IMR-90 (cell line): ENCODE measurements around the gene BBS7. TPM values are rescaled to one million over a fixed set of nuclear protein-coding genes. Genes with fewer than 3 reads are reported as not detected.

Experiments used
- ATAC-seq: fragments of 200-7000 bp; cut with Tn5 transposase; 2 replicates; pipeline ENCODE4 v1.9.1; 2020; ENCODE audit warnings: low read depth, mild to moderate bottlenecking, moderate library complexity
- BruUV-seq: library from RNA; stranded (reverse); fragments of 400-500 nt; replicated peaks from 2 replicates; lab custom pipeline; 2021; lab: Mats Ljungman, UMichigan
- CTCF ChIA-PET: fragments of 300-600 bp; formaldehyde crosslinking; extraction: SDS; loops from one replicate; lab custom pipeline; 2021; ENCODE audit warnings: antibody characterized with exemption; lab: Yijun Ruan, JAX
- POLR2A ChIA-PET: fragments of 300-600 bp; sonication (Branson Sonifier 250); formaldehyde crosslinking; loops from one replicate; lab custom pipeline; 2022; ENCODE audit warnings: antibody characterized with exemption; ENCODE audit not compliant: unreplicated experiment; lab: Charles Lee
- DNase-seq: peaks from one replicate; pipeline ENCODE4 v3.0.0; 2013
- H2AFZ ChIP-seq: replicated peaks from 2 replicates; pipeline ENCODE3; 2013; ENCODE audit warnings: low read length, mild to moderate bottlenecking; ENCODE audit not compliant: poor library complexity
- H2AK5ac ChIP-seq: 2 replicates; pipeline ENCODE4 v1.6.1; 2013; ENCODE audit warnings: low read depth, low read length, inconsistent platforms
- H2AK9ac ChIP-seq: replicated peaks from 2 replicates; pipeline ENCODE3; 2013; ENCODE audit warnings: mild to moderate bottlenecking, low read depth, low read length, moderate library complexity; ENCODE audit not compliant: poor library complexity
- H2BK120ac ChIP-seq: 2 replicates; pipeline ENCODE4 v1.6.1; 2013; ENCODE audit warnings: low read depth, low read length, inconsistent platforms
- H2BK15ac ChIP-seq: 3 replicates; pipeline ENCODE4 v1.6.1; 2013; ENCODE audit warnings: low read depth, low read length, inconsistent platforms
- H2BK20ac ChIP-seq: 2 replicates; pipeline ENCODE4 v1.6.1; 2013; ENCODE audit warnings: low read depth, mild to moderate bottlenecking, inconsistent platforms, low read length, moderate library complexity
- H2BK5ac ChIP-seq: 2 replicates; pipeline ENCODE4 v1.6.1; 2013; ENCODE audit warnings: mild to moderate bottlenecking, low read depth, low read length, inconsistent platforms; ENCODE audit not compliant: poor library complexity, severe bottlenecking
- H3K14ac ChIP-seq: replicated peaks from 2 replicates; pipeline ENCODE4 v1.6.1; 2013; ENCODE audit warnings: low read depth, low read length, inconsistent platforms
- H3K18ac ChIP-seq: 2 replicates; pipeline ENCODE4 v1.6.1; 2013; ENCODE audit warnings: low read depth, low read length, control low read depth
- H3K23ac ChIP-seq: 2 replicates; pipeline ENCODE4 v1.6.1; 2013; ENCODE audit warnings: low read depth, low read length, inconsistent platforms
- H3K27ac ChIP-seq: 2 replicates; pipeline ENCODE4 v1.5.1; 2013; ENCODE audit warnings: mild to moderate bottlenecking, control low read depth, low read length; ENCODE audit not compliant: insufficient read depth
- H3K27me3 ChIP-seq: 2 replicates; pipeline ENCODE4 v1.6.1; 2013; ENCODE audit warnings: low read length; ENCODE audit not compliant: control insufficient read depth, insufficient read depth
- H3K36me3 ChIP-seq: 2 replicates; pipeline ENCODE4 v1.6.1; 2013; ENCODE audit warnings: low read length, mixed read lengths; ENCODE audit not compliant: control insufficient read depth, insufficient read depth
- H3K4ac ChIP-seq: 2 replicates; pipeline ENCODE4 v1.6.1; 2013; ENCODE audit warnings: low read depth, low read length, inconsistent platforms
- H3K4me1 ChIP-seq: 2 replicates; pipeline ENCODE4 v1.6.1; 2013; ENCODE audit warnings: low read length, mixed read lengths; ENCODE audit not compliant: control insufficient read depth, insufficient read depth
- H3K4me2 ChIP-seq: 2 replicates; pipeline ENCODE4 v1.6.1; 2013; ENCODE audit warnings: low read depth, mild to moderate bottlenecking, control low read depth, low read length, moderate library complexity
- H3K4me3 ChIP-seq: 2 replicates; pipeline ENCODE4 v1.5.1; 2013; ENCODE audit warnings: low read depth, mild to moderate bottlenecking, control low read depth, low read length, moderate library complexity; ENCODE audit not compliant: insufficient read depth
- H3K56ac ChIP-seq: 2 replicates; pipeline ENCODE4 v1.6.1; 2013; ENCODE audit warnings: low read length, inconsistent platforms; ENCODE audit not compliant: insufficient read depth; ENCODE audit errors: extremely low read depth
- H3K79me1 ChIP-seq, 2 experiments: 2 replicates each; pipeline ENCODE4 v1.6.1; 2013; ENCODE audit warnings: low read length in 2 of 2, inconsistent platforms in 1 of 2, low read depth in 1 of 2
- H3K9ac ChIP-seq: 2 replicates; pipeline ENCODE4 v1.6.1; 2013; ENCODE audit warnings: low read depth, low read length, control low read depth
- H3K9me1 ChIP-seq: 2 replicates; pipeline ENCODE4 v1.6.1; 2013; ENCODE audit warnings: low read length, inconsistent platforms; ENCODE audit not compliant: insufficient read depth
- H3K9me3 ChIP-seq: 2 replicates; pipeline ENCODE4 v1.6.1; 2013; ENCODE audit warnings: low read length; ENCODE audit not compliant: control insufficient read depth, insufficient read depth
- H4K20me1 ChIP-seq: 2 replicates; pipeline ENCODE4 v1.6.1; 2013; ENCODE audit warnings: low read length, inconsistent platforms; ENCODE audit not compliant: insufficient read depth
- H4K5ac ChIP-seq: 2 replicates; pipeline ENCODE4 v1.6.1; 2013; ENCODE audit warnings: mild to moderate bottlenecking, low read depth, low read length, control low read depth
- H4K8ac ChIP-seq, 2 experiments: 2 replicates each; pipeline ENCODE4 v1.6.1; 2013; ENCODE audit warnings: low read depth in 2 of 2, low read length in 2 of 2, control low read depth in 1 of 2, inconsistent platforms in 1 of 2
- H4K91ac ChIP-seq: 2 replicates; pipeline ENCODE4 v1.6.1; 2013; ENCODE audit warnings: low read depth, low read length, inconsistent platforms; ENCODE audit not compliant: insufficient read depth
- BHLHE40 ChIP-seq: fragments of 150-350 bp; IDR thresholded peaks from 2 replicates; pipeline ENCODE4 v1.6.1; 2016; ENCODE audit warnings: mild to moderate bottlenecking, low read depth, low read length
- CHD1 ChIP-seq: IDR thresholded peaks from 2 replicates; pipeline ENCODE4 v1.6.1; 2012; ENCODE audit warnings: low read depth, low read length, improper control_type of control experiment
- MAZ ChIP-seq: IDR thresholded peaks from 2 replicates; pipeline ENCODE4 v1.6.1; 2012; ENCODE audit warnings: low read depth, mild to moderate bottlenecking, low read length, improper control_type of control experiment, moderate library complexity, borderline replicate concordance
- MXI1 ChIP-seq: IDR thresholded peaks from 2 replicates; pipeline ENCODE4 v1.6.1; 2012; ENCODE audit warnings: low read depth, mild to moderate bottlenecking, low read length, moderate library complexity, borderline replicate concordance
- NFE2L2 ChIP-seq: fragments of 150-350 bp; IDR thresholded peaks from 2 replicates; pipeline ENCODE4 v1.6.1; 2016; ENCODE audit warnings: low read depth, mild to moderate bottlenecking, low read length
- POLR2A ChIP-seq: IDR thresholded peaks from 2 replicates; pipeline ENCODE4 v1.6.1; 2012; ENCODE audit warnings: mild to moderate bottlenecking, low read depth, low read length
- RCOR1 ChIP-seq: IDR thresholded peaks from 2 replicates; pipeline ENCODE4 v1.6.1; 2012; ENCODE audit warnings: mild to moderate bottlenecking, low read length, improper control_type of control experiment; ENCODE audit not compliant: insufficient replicate concordance
- RFX5 ChIP-seq: IDR thresholded peaks from 2 replicates; pipeline ENCODE4 v1.8.0; 2012; ENCODE audit warnings: low read depth, mild to moderate bottlenecking, low read length, moderate library complexity
- SMC3 ChIP-seq: fragments of 150-350 bp; IDR thresholded peaks from 2 replicates; pipeline ENCODE4 v1.6.1; 2016; ENCODE audit warnings: low read depth, mild to moderate bottlenecking, antibody characterized with exemption, low read length, moderate library complexity
- WGBS, 2 experiments: methylation state at CpG; one replicate each; pipeline versions ENCODE4 v1.1.5 to v1.1.7; 2013; ENCODE audit warnings: missing lambda C conversion rate in 2 of 2; ENCODE audit not compliant: insufficient read length in 1 of 2; ENCODE audit errors: extremely low coverage in 2 of 2; 5-methylcytosine and 5-hydroxymethylcytosine counted together
- dilution Hi-C: fragments of 300-500 bp; cut with HindIII; formaldehyde crosslinking; loops from one replicate; pipeline ENCODE4 v1.14.3; 2018; ENCODE audit warnings: low sequenced_read_pairs; ENCODE audit not compliant: unreplicated experiment
- in situ Hi-C: fragments of 300-500 bp; cut with MboI; formaldehyde crosslinking; loops from 3 replicates; pipeline ENCODE4 v1.14.3; 2019; ENCODE audit warnings: low sequenced_read_pairs, inconsistent platforms, mixed read lengths
- intact Hi-C: fragments of 100-400 bp; cut with micrococcal nuclease; formaldehyde crosslinking; loops from 2 replicates; pipeline ENCODE4 v1.10.0; 2022
- polyA plus RNA-seq, 3 experiments: library from polyadenylated mRNA; depleted of rRNA; stranded (reverse); fragments of >200 nt; gene quantifications; 2 replicates each; pipeline ENCODE4 v1.2.3, GENCODE V29; 2012; ENCODE audit warnings: low replicate concordance in 1 of 3
- total RNA-seq: library from RNA; depleted of rRNA; stranded (reverse); fragments of >200 nt; gene quantifications from 2 replicates; pipeline ENCODE4 v1.2.3, GENCODE V29; 2012
- TF ChIP-seq, protein P1 (sequence below): fragments of 150-350 bp; IDR thresholded peaks from 2 replicates; pipeline ENCODE4 v1.6.1; 2016; ENCODE audit warnings: low read depth, mild to moderate bottlenecking, low read length, moderate library complexity, borderline replicate concordance
- TF ChIP-seq, protein P2 (sequence below): fragments of 150-350 bp; IDR thresholded peaks from 2 replicates; pipeline ENCODE4 v1.6.1; 2017; ENCODE audit warnings: mild to moderate bottlenecking, antibody characterized with exemption, low read length, low read depth
- TF ChIP-seq, protein P3 (sequence below): conservative IDR thresholded peaks from 2 replicates; pipeline ENCODE4 v1.5.1; 2012; ENCODE audit warnings: mild to moderate bottlenecking, low read depth, low read length, improper control_type of control experiment

BBS7 gene
- total and polyA plus RNA-seq, 2 of the 4 experiments (the other 2 are of a cell fraction) = 23.0 to 32.3 TPM

DNA sequence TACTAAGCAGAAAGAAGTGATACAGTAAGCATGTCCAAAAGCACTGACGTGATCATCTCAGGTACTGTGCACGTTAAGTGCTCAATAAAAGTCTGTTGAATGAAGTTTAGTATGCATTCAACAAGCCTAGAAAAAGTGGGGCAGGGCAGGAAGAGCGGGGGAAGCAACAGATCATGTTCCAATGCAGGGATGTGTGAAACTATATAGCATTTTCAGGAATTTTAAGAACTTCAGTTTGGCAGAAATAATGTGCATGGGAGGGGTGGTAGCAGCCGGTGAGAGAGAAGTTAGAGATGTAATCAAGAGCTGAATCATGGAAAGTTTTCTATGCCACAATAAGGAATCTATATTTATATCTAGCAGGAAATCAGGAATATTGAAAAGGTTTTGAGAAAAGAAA lies 27.4 kb downstream of the BBS7 start:
- H3K23ac ChIP-seq = no peak overlapping the region
- H2AK5ac ChIP-seq = no peak overlapping the region
- H3K36me3 ChIP-seq = peaks cover 13% of the 10 kb centered on the region
- in situ Hi-C loops (no loop called here), dilution Hi-C loops (no loop called here), intact Hi-C loops (no loop called here)
- H3K27ac ChIP-seq = no peak overlapping the region
- no peak overlapping the region for H3K4me3 ChIP-seq
- no peak overlapping the region for H2BK15ac ChIP-seq
- H4K91ac ChIP-seq = no peak overlapping the region
- H3K56ac ChIP-seq = no peak overlapping the region
- H3K18ac ChIP-seq = no peak overlapping the region
- ATAC-seq (no peak), DNase-seq (no peak)
- no peak overlapping the region for H4K5ac ChIP-seq
- H2BK120ac ChIP-seq = no peak overlapping the region
- no peaks in the 10 kb centered on the region for H4K20me1 ChIP-seq
- no peak overlapping the region for H3K9ac ChIP-seq
- CTCF ChIA-PET = no interaction called here
- no peak overlapping the region for H3K14ac ChIP-seq
- POLR2A ChIA-PET = no interaction called here
- no peaks in the 10 kb centered on the region for H3K9me1 ChIP-seq
- no peak overlapping the region for H4K8ac ChIP-seq
- no peaks in the 10 kb centered on the region; a peak in 1 of 4 replicates for H3K79me1 ChIP-seq
- H3K9me3 ChIP-seq = no peaks in the 10 kb centered on the region
- H3K4me2 ChIP-seq = no peak overlapping the region
- no peak overlapping the region for H2AK9ac ChIP-seq
- H2AFZ ChIP-seq = no peak overlapping the region
- 86% methylated on average over 3 of the region's 4 CpGs; no CpG with 5 or more reads in 1 of the 2 experiments for WGBS, 2 experiments
- H2BK20ac ChIP-seq = no peak overlapping the region
- H3K27me3 ChIP-seq = no peaks in the 10 kb centered on the region
- no peak overlapping the region for H3K4ac ChIP-seq
- TF ChIP-seq SMC3 (no peak), RFX5 (no peak), MXI1 (no peak), CHD1 (no peak), BHLHE40 (no peak), RCOR1 (no peak), NFE2L2 (no peak), POLR2A (no peak), MAZ (no peak)
- TF ChIP-seq, protein P1, sequence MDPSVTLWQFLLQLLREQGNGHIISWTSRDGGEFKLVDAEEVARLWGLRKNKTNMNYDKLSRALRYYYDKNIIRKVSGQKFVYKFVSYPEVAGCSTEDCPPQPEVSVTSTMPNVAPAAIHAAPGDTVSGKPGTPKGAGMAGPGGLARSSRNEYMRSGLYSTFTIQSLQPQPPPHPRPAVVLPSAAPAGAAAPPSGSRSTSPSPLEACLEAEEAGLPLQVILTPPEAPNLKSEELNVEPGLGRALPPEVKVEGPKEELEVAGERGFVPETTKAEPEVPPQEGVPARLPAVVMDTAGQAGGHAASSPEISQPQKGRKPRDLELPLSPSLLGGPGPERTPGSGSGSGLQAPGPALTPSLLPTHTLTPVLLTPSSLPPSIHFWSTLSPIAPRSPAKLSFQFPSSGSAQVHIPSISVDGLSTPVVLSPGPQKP = no peak
- TF ChIP-seq, protein P2, sequence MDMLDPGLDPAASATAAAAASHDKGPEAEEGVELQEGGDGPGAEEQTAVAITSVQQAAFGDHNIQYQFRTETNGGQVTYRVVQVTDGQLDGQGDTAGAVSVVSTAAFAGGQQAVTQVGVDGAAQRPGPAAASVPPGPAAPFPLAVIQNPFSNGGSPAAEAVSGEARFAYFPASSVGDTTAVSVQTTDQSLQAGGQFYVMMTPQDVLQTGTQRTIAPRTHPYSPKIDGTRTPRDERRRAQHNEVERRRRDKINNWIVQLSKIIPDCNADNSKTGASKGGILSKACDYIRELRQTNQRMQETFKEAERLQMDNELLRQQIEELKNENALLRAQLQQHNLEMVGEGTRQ = no peak
- TF ChIP-seq, protein P3, sequence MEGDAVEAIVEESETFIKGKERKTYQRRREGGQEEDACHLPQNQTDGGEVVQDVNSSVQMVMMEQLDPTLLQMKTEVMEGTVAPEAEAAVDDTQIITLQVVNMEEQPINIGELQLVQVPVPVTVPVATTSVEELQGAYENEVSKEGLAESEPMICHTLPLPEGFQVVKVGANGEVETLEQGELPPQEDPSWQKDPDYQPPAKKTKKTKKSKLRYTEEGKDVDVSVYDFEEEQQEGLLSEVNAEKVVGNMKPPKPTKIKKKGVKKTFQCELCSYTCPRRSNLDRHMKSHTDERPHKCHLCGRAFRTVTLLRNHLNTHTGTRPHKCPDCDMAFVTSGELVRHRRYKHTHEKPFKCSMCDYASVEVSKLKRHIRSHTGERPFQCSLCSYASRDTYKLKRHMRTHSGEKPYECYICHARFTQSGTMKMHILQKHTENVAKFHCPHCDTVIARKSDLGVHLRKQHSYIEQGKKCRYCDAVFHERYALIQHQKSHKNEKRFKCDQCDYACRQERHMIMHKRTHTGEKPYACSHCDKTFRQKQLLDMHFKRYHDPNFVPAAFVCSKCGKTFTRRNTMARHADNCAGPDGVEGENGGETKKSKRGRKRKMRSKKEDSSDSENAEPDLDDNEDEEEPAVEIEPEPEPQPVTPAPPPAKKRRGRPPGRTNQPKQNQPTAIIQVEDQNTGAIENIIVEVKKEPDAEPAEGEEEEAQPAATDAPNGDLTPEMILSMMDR = no peak
- H3K4me1 ChIP-seq = no peaks in the 10 kb centered on the region
- H2BK5ac ChIP-seq = no peak overlapping the region
- BruUV-seq = no TSS peak
